NCI-H1048 (cell line): ENCODE measurements around the gene FMC1.

ENCODE experiments used
- DNase-seq: peaks from one replicate; lab custom pipeline; 2025; lab: John Stamatoyannopoulos, UW

Gene FMC1

GRCh38 chr7:139374246-139374645 lies 33.1 kb downstream of the FMC1 start:
- DNase-seq, result no peak

DNA sequence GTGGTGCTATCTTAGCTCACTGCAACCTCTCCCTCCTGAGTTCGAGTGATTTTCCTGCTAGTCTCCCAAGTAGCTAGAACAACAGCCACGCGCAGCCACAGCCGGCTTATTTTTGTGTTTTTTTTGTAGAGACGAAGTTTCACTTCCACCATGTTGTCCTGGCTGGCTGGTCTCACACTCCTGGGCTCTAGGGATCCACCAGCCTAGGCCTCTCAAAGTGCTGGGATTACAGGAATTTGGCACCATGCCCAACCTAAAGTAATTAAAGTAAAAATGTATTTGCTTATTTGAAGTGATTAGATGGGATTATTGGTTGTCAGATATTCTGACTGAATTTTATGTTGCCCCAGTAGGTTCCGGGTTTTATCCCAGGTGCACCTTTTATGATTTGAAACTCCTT lies 41.3 kb downstream of the FMC1 start:
- DNase-seq, result no peak

DNA sequence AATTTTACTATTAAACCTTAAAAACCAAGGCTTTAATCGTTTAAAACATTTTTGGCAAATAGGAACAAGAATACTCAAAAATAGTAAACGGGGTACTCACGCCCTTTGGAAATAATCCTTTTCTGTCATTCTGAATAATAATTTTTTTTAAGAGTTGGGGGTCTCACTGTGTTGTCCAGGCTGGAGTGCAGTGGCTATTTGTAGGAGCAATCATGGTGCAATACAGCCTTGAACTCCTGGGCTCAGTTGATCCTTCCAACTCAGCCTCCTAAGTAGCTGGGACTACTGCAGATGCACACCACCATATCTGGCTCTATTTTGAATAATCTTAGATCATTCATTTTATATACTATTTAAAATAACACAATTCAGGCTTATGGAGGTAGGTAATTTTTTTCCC lies 43.5 kb downstream of the FMC1 start:
- no peak for DNase-seq

GRCh38 chr7:139387594-139387993 lies 46.5 kb downstream of the FMC1 start:
- DNase-seq, result no peak

DNA sequence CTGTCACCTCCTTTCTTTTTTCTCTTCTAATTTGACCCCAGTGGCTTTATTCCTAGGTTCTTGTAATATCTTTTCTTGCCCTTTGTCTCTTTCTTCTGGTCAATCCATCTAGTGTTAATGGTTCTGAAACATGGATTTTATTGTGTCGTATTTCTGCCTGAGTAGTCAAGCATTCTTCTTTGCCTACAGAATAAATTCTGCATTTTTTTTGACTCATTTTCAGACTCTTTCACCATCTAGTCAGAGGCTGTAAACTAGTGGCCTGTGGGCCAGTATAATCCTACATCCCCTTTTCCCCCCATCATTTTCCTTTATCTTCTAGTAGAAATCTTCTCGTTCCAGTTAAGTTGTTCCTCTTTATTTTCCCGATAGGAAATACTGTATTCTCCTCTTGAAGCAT lies 48.0 kb downstream of the FMC1 start:
- no peak for DNase-seq

GRCh38 chr7:139389774-139390173 lies 48.6 kb downstream of the FMC1 start:
- no peak for DNase-seq

DNA sequence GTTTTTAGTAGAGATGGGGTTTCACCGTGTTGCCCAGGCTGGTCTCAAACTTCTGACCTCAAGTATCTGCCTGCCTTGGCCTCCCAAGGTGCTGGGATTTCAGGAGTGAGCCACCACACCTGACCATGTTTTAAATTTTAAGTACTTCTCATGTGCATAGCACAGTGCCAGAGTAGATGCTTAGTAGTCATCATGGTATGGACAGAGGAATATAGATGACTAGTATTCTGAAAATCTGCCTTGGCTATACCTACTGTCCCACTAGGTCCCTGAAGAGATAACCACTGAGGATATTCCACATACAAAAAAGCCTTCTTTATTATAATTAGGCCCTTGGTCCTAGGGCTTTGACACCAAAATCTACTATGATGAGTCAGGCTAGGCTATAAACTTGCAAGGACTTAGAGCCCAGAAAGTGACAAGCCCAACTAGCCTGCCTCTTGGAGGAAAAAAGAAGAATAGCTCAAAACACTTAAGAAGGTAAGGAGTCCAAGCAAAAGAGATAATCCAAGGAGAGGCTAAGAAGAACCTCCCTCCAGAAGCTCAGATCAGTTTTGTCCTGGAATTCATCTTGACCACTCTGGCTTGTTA lies 52.6 kb downstream of the FMC1 start:
- no peak for DNase-seq

DNA sequence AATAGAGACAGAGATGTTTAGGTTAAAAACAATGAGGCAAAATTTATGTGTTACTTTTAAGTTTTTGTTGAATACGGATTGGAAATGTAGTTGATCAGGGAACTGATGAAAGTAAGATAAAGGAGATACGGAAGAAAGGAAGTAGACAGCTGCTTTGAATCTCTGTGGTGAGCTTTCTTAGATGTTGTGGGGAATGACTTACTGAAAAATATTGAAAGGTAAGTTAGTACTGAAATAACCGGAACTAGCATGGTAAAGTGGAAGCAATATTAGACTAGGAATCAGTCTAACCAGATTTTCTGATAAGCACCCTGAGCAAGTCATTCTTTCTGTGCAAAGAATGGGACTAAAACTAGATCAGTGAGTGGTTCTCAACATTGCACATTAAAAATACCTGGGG lies 53.4 kb downstream of the FMC1 start:
- no peak for DNase-seq
